GM12878 (cell line): ENCODE data around the gene CHRNE.

Experiments
- CREB1 ChIP-seq: IDR thresholded peaks from 2 replicates; pipeline ENCODE4 v1.6.1; 2012; ENCODE audit warnings: low read depth, mild to moderate bottlenecking, inconsistent platforms
- CTCF ChIP-seq, 3 experiments: IDR thresholded peaks in 2 of 3; conservative IDR thresholded peaks in 1 of 3; 2 replicates each; pipeline ENCODE4 v1.5.1; 2011; ENCODE audit warnings: low read depth in 3 of 3, low read length in 3 of 3, mild to moderate bottlenecking in 3 of 3, control low read depth in 2 of 3, moderate library complexity in 2 of 3, inconsistent platforms in 1 of 3, mixed read lengths in 1 of 3; ENCODE audit not compliant: control insufficient read depth in 2 of 3, insufficient read depth in 1 of 3; ENCODE audit errors: extremely low read depth in 1 of 3
- FOXM1 ChIP-seq: IDR thresholded peaks from 2 replicates; pipeline ENCODE4 v1.6.1; 2012; ENCODE audit warnings: low read depth, mild to moderate bottlenecking, inconsistent platforms, low read length, moderate library complexity
- HDAC2 ChIP-seq: fragments of 200-600 bp; sonication (generic); IDR thresholded peaks from 2 replicates; pipeline ENCODE4 v1.6.1; 2017
- KDM1A ChIP-seq: fragments of 200-600 bp; sonication (generic); IDR thresholded peaks from 2 replicates; pipeline ENCODE4 v1.6.1; 2016; ENCODE audit warnings: borderline replicate concordance
- REST ChIP-seq: IDR thresholded peaks from 2 replicates; pipeline ENCODE4 v1.6.1; 2012; ENCODE audit warnings: mild to moderate bottlenecking, low read depth, low read length
- SMC3 ChIP-seq: IDR thresholded peaks from 2 replicates; pipeline ENCODE4 v1.6.1; 2011; ENCODE audit warnings: low read length, improper control_type of control experiment, borderline replicate concordance
- TBL1XR1 ChIP-seq: IDR thresholded peaks from 2 replicates; pipeline ENCODE4 v1.6.1; 2012; ENCODE audit warnings: low read depth, low read length, improper control_type of control experiment
- TF ChIP-seq, protein P1 (sequence below): fragments of 450-650 bp; formaldehyde crosslinking; IDR thresholded peaks from 2 replicates; pipeline ENCODE4 v1.4.0; 2020; ENCODE audit warnings: mild to moderate bottlenecking, moderate library complexity
- TF ChIP-seq, protein P2 (sequence below): fragments of 450-650 bp; IDR thresholded peaks from 2 replicates; pipeline ENCODE4 v1.6.1; 2017; ENCODE audit warnings: antibody characterized with exemption, mild to moderate bottlenecking, moderate library complexity

DNA sequence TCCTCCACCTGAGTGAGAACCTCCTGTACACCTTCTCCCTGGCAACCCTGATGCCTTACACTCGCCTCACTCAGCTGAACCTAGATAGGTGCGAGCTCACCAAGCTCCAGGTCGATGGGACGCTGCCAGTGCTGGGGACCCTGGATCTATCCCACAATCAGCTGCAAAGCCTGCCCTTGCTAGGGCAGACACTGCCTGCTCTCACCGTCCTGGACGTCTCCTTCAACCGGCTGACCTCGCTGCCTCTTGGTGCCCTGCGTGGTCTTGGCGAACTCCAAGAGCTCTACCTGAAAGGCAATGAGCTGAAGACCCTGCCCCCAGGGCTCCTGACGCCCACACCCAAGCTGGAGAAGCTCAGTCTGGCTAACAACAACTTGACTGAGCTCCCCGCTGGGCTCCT lies 29.9 kb upstream of the CHRNE start:
- no peak for TF ChIP-seq SMC3
- TF ChIP-seq CTCF (IDR thresholded peaks at IDR 0.05 in 2 of 3, conservative IDR thresholded peaks at IDR 0.05 in 1 of 3; ENCODE audit: control insufficient read depth in 2 of 3, extremely low read depth in 1 of 3, insufficient read depth in 1 of 3, low read depth in 3 of 3, low read length in 3 of 3), result no peak
- TF ChIP-seq, protein P1, sequence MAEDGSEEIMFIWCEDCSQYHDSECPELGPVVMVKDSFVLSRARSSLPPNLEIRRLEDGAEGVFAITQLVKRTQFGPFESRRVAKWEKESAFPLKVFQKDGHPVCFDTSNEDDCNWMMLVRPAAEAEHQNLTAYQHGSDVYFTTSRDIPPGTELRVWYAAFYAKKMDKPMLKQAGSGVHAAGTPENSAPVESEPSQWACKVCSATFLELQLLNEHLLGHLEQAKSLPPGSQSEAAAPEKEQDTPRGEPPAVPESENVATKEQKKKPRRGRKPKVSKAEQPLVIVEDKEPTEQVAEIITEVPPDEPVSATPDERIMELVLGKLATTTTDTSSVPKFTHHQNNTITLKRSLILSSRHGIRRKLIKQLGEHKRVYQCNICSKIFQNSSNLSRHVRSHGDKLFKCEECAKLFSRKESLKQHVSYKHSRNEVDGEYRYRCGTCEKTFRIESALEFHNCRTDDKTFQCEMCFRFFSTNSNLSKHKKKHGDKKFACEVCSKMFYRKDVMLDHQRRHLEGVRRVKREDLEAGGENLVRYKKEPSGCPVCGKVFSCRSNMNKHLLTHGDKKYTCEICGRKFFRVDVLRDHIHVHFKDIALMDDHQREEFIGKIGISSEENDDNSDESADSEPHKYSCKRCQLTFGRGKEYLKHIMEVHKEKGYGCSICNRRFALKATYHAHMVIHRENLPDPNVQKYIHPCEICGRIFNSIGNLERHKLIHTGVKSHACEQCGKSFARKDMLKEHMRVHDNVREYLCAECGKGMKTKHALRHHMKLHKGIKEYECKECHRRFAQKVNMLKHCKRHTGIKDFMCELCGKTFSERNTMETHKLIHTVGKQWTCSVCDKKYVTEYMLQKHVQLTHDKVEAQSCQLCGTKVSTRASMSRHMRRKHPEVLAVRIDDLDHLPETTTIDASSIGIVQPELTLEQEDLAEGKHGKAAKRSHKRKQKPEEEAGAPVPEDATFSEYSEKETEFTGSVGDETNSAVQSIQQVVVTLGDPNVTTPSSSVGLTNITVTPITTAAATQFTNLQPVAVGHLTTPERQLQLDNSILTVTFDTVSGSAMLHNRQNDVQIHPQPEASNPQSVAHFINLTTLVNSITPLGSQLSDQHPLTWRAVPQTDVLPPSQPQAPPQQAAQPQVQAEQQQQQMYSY (CRISPR knock-in tag), result no peak
- no peak for TF ChIP-seq KDM1A
- no peak for TF ChIP-seq CREB1
- TF ChIP-seq FOXM1, result no peak
- TF ChIP-seq, protein P2, sequence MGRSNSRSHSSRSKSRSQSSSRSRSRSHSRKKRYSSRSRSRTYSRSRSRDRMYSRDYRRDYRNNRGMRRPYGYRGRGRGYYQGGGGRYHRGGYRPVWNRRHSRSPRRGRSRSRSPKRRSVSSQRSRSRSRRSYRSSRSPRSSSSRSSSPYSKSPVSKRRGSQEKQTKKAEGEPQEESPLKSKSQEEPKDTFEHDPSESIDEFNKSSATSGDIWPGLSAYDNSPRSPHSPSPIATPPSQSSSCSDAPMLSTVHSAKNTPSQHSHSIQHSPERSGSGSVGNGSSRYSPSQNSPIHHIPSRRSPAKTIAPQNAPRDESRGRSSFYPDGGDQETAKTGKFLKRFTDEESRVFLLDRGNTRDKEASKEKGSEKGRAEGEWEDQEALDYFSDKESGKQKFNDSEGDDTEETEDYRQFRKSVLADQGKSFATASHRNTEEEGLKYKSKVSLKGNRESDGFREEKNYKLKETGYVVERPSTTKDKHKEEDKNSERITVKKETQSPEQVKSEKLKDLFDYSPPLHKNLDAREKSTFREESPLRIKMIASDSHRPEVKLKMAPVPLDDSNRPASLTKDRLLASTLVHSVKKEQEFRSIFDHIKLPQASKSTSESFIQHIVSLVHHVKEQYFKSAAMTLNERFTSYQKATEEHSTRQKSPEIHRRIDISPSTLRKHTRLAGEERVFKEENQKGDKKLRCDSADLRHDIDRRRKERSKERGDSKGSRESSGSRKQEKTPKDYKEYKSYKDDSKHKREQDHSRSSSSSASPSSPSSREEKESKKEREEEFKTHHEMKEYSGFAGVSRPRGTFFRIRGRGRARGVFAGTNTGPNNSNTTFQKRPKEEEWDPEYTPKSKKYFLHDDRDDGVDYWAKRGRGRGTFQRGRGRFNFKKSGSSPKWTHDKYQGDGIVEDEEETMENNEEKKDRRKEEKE, result no peak
- TF ChIP-seq HDAC2, result no peak
- TF ChIP-seq REST, result no peak
- no peak for TF ChIP-seq TBL1XR1
